HL-60/S4 (cell line): Measurements from ENCODE around the gene CAPN13.

Experiments used
- in situ Hi-C: fragments of 300-500 bp; cut with MboI; formaldehyde crosslinking; loops from 2 replicates; pipeline ENCODE4 v1.14.3; 2022; ENCODE audit warnings: low sequenced_read_pairs

CAPN13 gene

GRCh38 chr2:30789670-30790210 lies 17.5 kb downstream of the CAPN13 start:
- in situ Hi-C loops = no loop called here

GRCh38 chr2:30786923-30787685 lies 20.1 kb downstream of the CAPN13 start:
- in situ Hi-C loops = no loop called here

- in situ Hi-C loops = no loop called here
Measured at GRCh38 chr2:30784682-30785081, 22.6 kb downstream of the CAPN13 start.

- in situ Hi-C loops = no loop called here
Measured at GRCh38 chr2:30781961-30782533, 25.2 kb downstream of the CAPN13 start.

GRCh38 chr2:30781451-30781850 lies 25.8 kb downstream of the CAPN13 start:
- in situ Hi-C loops = no loop called here

GRCh38 chr2:30780776-30781330 lies 26.4 kb downstream of the CAPN13 start:
- in situ Hi-C loops = no loop called here

GRCh38 chr2:30778611-30779010 lies 28.6 kb downstream of the CAPN13 start:
- in situ Hi-C loops = no loop called here

GRCh38 chr2:30777661-30778505 lies 29.4 kb downstream of the CAPN13 start:
- in situ Hi-C loops = no loop called here

GRCh38 chr2:30776831-30777635 lies 30.2 kb downstream of the CAPN13 start:
- in situ Hi-C loops = no loop called here

GRCh38 chr2:30775833-30776232 lies 31.4 kb downstream of the CAPN13 start:
- in situ Hi-C loops = no loop called here

GRCh38 chr2:30772021-30772705 lies 35.1 kb downstream of the CAPN13 start:
- in situ Hi-C loops = no loop called here

GRCh38 chr2:30770816-30771576 lies 36.2 kb downstream of the CAPN13 start:
- in situ Hi-C loops = no loop called here

- in situ Hi-C loops = no loop called here
Measured at GRCh38 chr2:30769891-30770462, 37.3 kb downstream of the CAPN13 start.

GRCh38 chr2:30769481-30769780 lies 37.8 kb downstream of the CAPN13 start:
- in situ Hi-C loops = no loop called here

GRCh38 chr2:30768708-30769480 lies 38.4 kb downstream of the CAPN13 start:
- in situ Hi-C loops = no loop called here

GRCh38 chr2:30768036-30768686 lies 39.1 kb downstream of the CAPN13 start:
- in situ Hi-C loops = no loop called here

- in situ Hi-C loops = no loop called here
Measured at GRCh38 chr2:30766666-30767065, 40.6 kb downstream of the CAPN13 start.
